HCT116 (cell line): ENCODE results near the gene DMGDH. TPM values are rescaled to one million over a fixed set of nuclear protein-coding genes. Genes with fewer than 3 reads are reported as not detected.

Experiments used
- ATAC-seq: fragments of 200-7000 bp; cut with Tn5 transposase; 2 replicates; pipeline ENCODE4 v1.9.1; 2020; ENCODE audit warnings: mild to moderate bottlenecking, moderate library complexity
- BruUV-seq: library from RNA; stranded (reverse); fragments of 400-500 nt; replicated peaks from 2 replicates; lab custom pipeline; 2021; lab: Mats Ljungman, UMichigan
- CTCF ChIA-PET: fragments of 300-600 bp; sonication (Branson Sonifier 250); formaldehyde crosslinking; loops from one replicate; lab custom pipeline; 2021; ENCODE audit warnings: antibody characterized with exemption; lab: Charles Lee
- POLR2A ChIA-PET: fragments of 300-600, 350-600 bp; sonication (Branson Sonifier 250); formaldehyde crosslinking; loops from one replicate; lab custom pipeline; 2021; ENCODE audit warnings: antibody characterized with exemption; lab: Charles Lee
- RAD21 ChIA-PET, 2 experiments: fragments of 300-600 bp; sonication (Branson Sonifier 250); formaldehyde crosslinking; loops; one replicate each; lab custom pipeline; 2023; ENCODE audit warnings: low total read pairs in 2 of 2; ENCODE audit not compliant: uncharacterized antibody in 2 of 2, unreplicated experiment in 2 of 2, low non-redundant PET in 1 of 2; lab: Charles Lee
- DNase-seq: peaks from one replicate; pipeline ENCODE4 v3.0.0-alpha.2; 2010; ENCODE audit warnings: low read depth, low spot score
- H2AFZ ChIP-seq: fragments of 200-600 bp; shearing (Covaris generic), sonication (generic); 2 replicates; pipeline ENCODE4 v1.6.1; 2017; ENCODE audit warnings: low read depth, mixed run types, mixed read lengths, antibody characterized with exemption, low read length; ENCODE audit not compliant: poor library complexity, severe bottlenecking
- H3K27ac ChIP-seq: 2 replicates; pipeline ENCODE4 v1.5.1; 2012; ENCODE audit warnings: low read depth, low read length
- H3K27me3 ChIP-seq: fragments of 200-600 bp; sonication (generic); 2 replicates; pipeline ENCODE4 v1.6.1; 2016; ENCODE audit warnings: mixed run types, low read length, mixed read lengths; ENCODE audit not compliant: insufficient read depth
- H3K36me3 ChIP-seq, 2 experiments: fragments of 200-500 bp in 1 of 2; fragments of 200-600 bp in 1 of 2; sonication (Bioruptor generic) in 1 of 2; sonication (generic) in 1 of 2; 2 replicates each; pipeline versions ENCODE4 v1.5.1 to v1.6.1; 2014 to 2016; ENCODE audit warnings: low read length in 2 of 2, inconsistent platforms in 1 of 2, mixed read lengths in 1 of 2, mixed run types in 1 of 2; ENCODE audit not compliant: insufficient read depth in 2 of 2, control insufficient read depth in 1 of 2
- H3K4me1 ChIP-seq, 2 experiments: fragments of 200-600 bp in 1 of 2; sonication (generic) in 1 of 2; 2 replicates each; pipeline versions ENCODE4 v1.5.1 to v1.6.1; 2012 to 2017; ENCODE audit warnings: low read length in 2 of 2, inconsistent platforms in 1 of 2, mild to moderate bottlenecking in 1 of 2, mixed read lengths in 1 of 2, mixed run types in 1 of 2, moderate library complexity in 1 of 2; ENCODE audit not compliant: insufficient read depth in 2 of 2, control insufficient read depth in 1 of 2
- H3K4me2 ChIP-seq: fragments of 200-600 bp; sonication (generic); 2 replicates; pipeline ENCODE4 v1.6.1; 2017; ENCODE audit warnings: mixed run types, low read length, mixed read lengths
- H3K4me3 ChIP-seq, 2 experiments: fragments of 200-600 bp in 1 of 2; sonication (generic) in 1 of 2; replicated peaks in 1 of 2; 2 replicates each; pipeline ENCODE4 v1.5.1; 2011 to 2016; ENCODE audit warnings: low read length in 2 of 2, control low read depth in 1 of 2, low read depth in 1 of 2, mild to moderate bottlenecking in 1 of 2, mixed read lengths in 1 of 2, mixed run types in 1 of 2
- H3K79me2 ChIP-seq: fragments of 200-600 bp; sonication (generic); 2 replicates; pipeline ENCODE4 v1.6.1; 2017; ENCODE audit warnings: mild to moderate bottlenecking, mixed run types, low read length, moderate library complexity, mixed read lengths; ENCODE audit not compliant: insufficient read depth
- H3K9ac ChIP-seq: fragments of 200-600 bp; sonication (generic); 2 replicates; pipeline ENCODE4 v1.6.1; 2016; ENCODE audit warnings: low read length, mixed read lengths
- H3K9me2 ChIP-seq: fragments of 200-600 bp; sonication (generic), shearing (Covaris generic); 2 replicates; pipeline ENCODE4 v1.6.1; 2017; ENCODE audit warnings: mixed run types, mild to moderate bottlenecking, moderate library complexity; ENCODE audit not compliant: insufficient read depth
- H3K9me3 ChIP-seq, 2 experiments: fragments of 200-500 bp in 1 of 2; fragments of 200-600 bp in 1 of 2; sonication (Bioruptor generic) in 1 of 2; sonication (generic) in 1 of 2; 2 replicates each; pipeline ENCODE4 v1.6.1; 2014 to 2017; ENCODE audit warnings: low read length in 2 of 2, mixed read lengths in 2 of 2, inconsistent platforms in 1 of 2, low read depth in 1 of 2, mild to moderate bottlenecking in 1 of 2, mixed run types in 1 of 2, moderate library complexity in 1 of 2; ENCODE audit not compliant: control insufficient read depth in 1 of 2, insufficient read depth in 1 of 2
- H4K20me1 ChIP-seq: fragments of 200-600 bp; sonication (generic), shearing (Covaris generic); 2 replicates; pipeline ENCODE4 v1.6.1; 2017; ENCODE audit warnings: mixed run types, mild to moderate bottlenecking, moderate library complexity; ENCODE audit not compliant: insufficient read depth
- ATF3 ChIP-seq: IDR thresholded peaks from 2 replicates; pipeline ENCODE4 v1.6.1; 2012
- CTCF ChIP-seq, 3 experiments: fragments of 200-600 bp in 1 of 3; sonication (generic) in 1 of 3; IDR thresholded peaks in 2 of 3; conservative IDR thresholded peaks in 1 of 3; 2 replicates each; pipeline ENCODE4 v1.5.1; 2012 to 2017; ENCODE audit warnings: low read depth in 2 of 3, low read length in 2 of 3, antibody characterized with exemption in 1 of 3, borderline replicate concordance in 1 of 3, control low read depth in 1 of 3, mild to moderate bottlenecking in 1 of 3, mixed read lengths in 1 of 3, mixed run types in 1 of 3, moderate library complexity in 1 of 3; ENCODE audit not compliant: insufficient read depth in 1 of 3
- EGR1 ChIP-seq: IDR thresholded peaks from 2 replicates; pipeline ENCODE4 v1.6.1; 2012; ENCODE audit warnings: low read depth
- ELF1 ChIP-seq: IDR thresholded peaks from 2 replicates; pipeline ENCODE4 v1.6.1; 2012; ENCODE audit warnings: low read depth, borderline replicate concordance
- EZH2 ChIP-seq: fragments of 200-600 bp; sonication (generic); IDR thresholded peaks from 2 replicates; pipeline ENCODE4 v1.6.1; 2017; ENCODE audit warnings: antibody characterized with exemption, mixed run types
- EZH2phosphoT487 ChIP-seq: fragments of 200-600 bp; IDR thresholded peaks from 2 replicates; pipeline ENCODE4 v1.6.1; 2018; ENCODE audit warnings: antibody characterized with exemption, borderline replicate concordance
- FOSL1 ChIP-seq: IDR thresholded peaks from 2 replicates; pipeline ENCODE4 v1.6.1; 2012; ENCODE audit warnings: low read depth
- JUND ChIP-seq: IDR thresholded peaks from 2 replicates; pipeline ENCODE4 v1.6.1; 2012
- MAX ChIP-seq: IDR thresholded peaks from 2 replicates; pipeline ENCODE4 v1.6.1; 2012
- POLR2A ChIP-seq: IDR thresholded peaks from 2 replicates; pipeline ENCODE4 v1.7.0; 2011; ENCODE audit warnings: borderline replicate concordance; ENCODE audit not compliant: insufficient read depth, insufficient read length; ENCODE audit errors: extremely low read depth
- POLR2AphosphoS5 ChIP-seq: IDR thresholded peaks from 2 replicates; pipeline ENCODE4 v1.6.1; 2011; ENCODE audit warnings: mild to moderate bottlenecking, low read depth, low read length, moderate library complexity
- RAD21 ChIP-seq: IDR thresholded peaks from 2 replicates; pipeline ENCODE4 v1.6.1; 2012; ENCODE audit warnings: low read depth, mild to moderate bottlenecking
- REST ChIP-seq: IDR thresholded peaks from 2 replicates; pipeline ENCODE4 v1.6.1; 2012; ENCODE audit warnings: low read depth
- SP1 ChIP-seq: IDR thresholded peaks from 2 replicates; pipeline ENCODE4 v1.6.1; 2012; ENCODE audit warnings: low read depth
- SRF ChIP-seq: IDR thresholded peaks from 2 replicates; pipeline ENCODE4 v1.6.1; 2012; ENCODE audit warnings: low read depth
- YY1 ChIP-seq: IDR thresholded peaks from 2 replicates; pipeline ENCODE4 v1.6.1; 2011; ENCODE audit warnings: low read length, low read depth, moderate library complexity, mild to moderate bottlenecking; ENCODE audit not compliant: insufficient replicate concordance; ENCODE audit errors: extremely low read depth
- ZBTB33 ChIP-seq: IDR thresholded peaks from 2 replicates; pipeline ENCODE4 v1.6.1; 2011; ENCODE audit warnings: mild to moderate bottlenecking, low read length, moderate library complexity; ENCODE audit not compliant: insufficient replicate concordance; ENCODE audit errors: extremely low read depth
- ZFX ChIP-seq: fragments of 450-650 bp; IDR thresholded peaks from 2 replicates; pipeline ENCODE4 v1.6.1; 2017
- ZNF274 ChIP-seq: fragments of 200-500 bp; sonication (Bioruptor generic); IDR thresholded peaks from 2 replicates; pipeline ENCODE4 v1.6.1; 2014; ENCODE audit warnings: mild to moderate bottlenecking, low read depth, low read length, inconsistent platforms
- intact Hi-C: fragments of 100-400 bp; cut with micrococcal nuclease; formaldehyde crosslinking; loops from 2 replicates; pipeline ENCODE4 v1.10.0; 2022
- total RNA-seq: library from RNA; stranded (reverse); gene quantifications from one replicate; pipeline ENCODE4 v1.2.1, GENCODE V29; 2021; ENCODE audit not compliant: unreplicated experiment

The DMGDH gene
- total RNA-seq, 1 experiment from 2014 or later: 2.3 TPM

GRCh38 chr5:79062436-79062835 lies 7.0 kb downstream of the DMGDH start:
- Histone ChIP-seq H3K9ac (no peak overlapping the region), H2AFZ (no peak overlapping the region), H3K27ac (no peak overlapping the region), H3K4me1 (no peaks in the 10 kb centered on the region), H3K27me3 (no peaks in the 10 kb centered on the region), H3K9me2 (no peaks in the 10 kb centered on the region; the same call in 1 of the 2 replicates), H3K4me2 (no peak overlapping the region), H3K9me3 (no peaks in the 10 kb centered on the region), H3K79me2 (no peaks in the 10 kb centered on the region), H3K36me3 (no peaks in the 10 kb centered on the region), H3K4me3 (no peak overlapping the region), H4K20me1 (no peaks in the 10 kb centered on the region)
- RAD21 ChIA-PET: no interaction called here
- POLR2A ChIA-PET: no interaction called here
- ATAC-seq: no peak
- intact Hi-C loops: no loop called here
- CTCF ChIA-PET: no interaction called here
- no peak for DNase-seq
- BruUV-seq: no TSS peak
- TF ChIP-seq YY1 (no peak), RAD21 (no peak), JUND (no peak), SP1 (no peak), FOSL1 (no peak), POLR2AphosphoS5 (no peak), ATF3 (no peak), ZFX (no peak), POLR2A (no peak), SRF (no peak), MAX (no peak), ZNF274 (no peak), EGR1 (no peak), EZH2 (no peak), REST (no peak), ZBTB33 (no peak), ELF1 (no peak), CTCF (IDR thresholded peaks at IDR 0.05 in 2 of 3, conservative IDR thresholded peaks at IDR 0.05 in 1 of 3; ENCODE audit: borderline replicate concordance in 1 of 3, insufficient read depth in 1 of 3, low read depth in 2 of 3, low read length in 2 of 3) (no peak), EZH2phosphoT487 (no peak)
